ENCODE results near the gene VPS54. TPM values are rescaled to one million over a fixed set of nuclear protein-coding genes. Genes with fewer than 3 reads are reported as not detected.
A peak's percentile ranks its signal among the peaks of the same experiment; 100 is the strongest.
"Not testable (repeated sequence)": the region's sequence is repeated elsewhere in the genome, so short reads cannot be mapped to it uniquely, and the experiment has no call there.

The VPS54 gene
- total RNA-seq, 1 experiment from 2014 or later: 14.8 TPM

DNA sequence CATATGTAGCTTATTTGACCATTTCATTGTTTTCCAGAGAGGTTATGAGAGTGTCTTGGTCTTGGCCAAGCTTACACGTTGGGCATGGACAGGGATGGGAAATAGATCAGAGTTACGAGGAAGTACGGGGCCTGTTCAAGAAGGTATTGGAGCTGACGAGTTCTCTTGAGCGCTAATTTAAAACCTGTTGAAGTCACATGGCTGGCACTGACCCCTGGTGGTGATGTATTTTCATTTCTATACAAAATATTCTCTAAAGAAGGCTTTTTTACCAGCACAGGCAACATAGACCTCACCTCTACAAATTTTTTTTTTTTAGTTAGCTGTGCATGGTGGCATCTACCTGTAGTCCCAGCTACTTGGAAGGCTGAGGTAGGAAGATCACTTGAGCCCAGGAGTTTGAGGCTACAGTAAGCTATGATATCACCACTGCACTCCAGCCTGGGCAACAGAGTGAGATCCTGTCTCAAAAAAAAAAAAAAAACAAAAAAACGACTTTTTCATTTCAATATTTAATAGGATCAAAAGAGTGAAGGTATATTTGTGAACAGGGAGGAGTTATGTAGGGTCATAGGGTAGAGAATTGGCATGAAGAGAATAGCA, 157.9 kb downstream of the VPS54 start:
- in situ Hi-C loops (cut with HindIII; ENCODE audit: low pct_unique_long_range_greater_than_20kb, low sequenced_read_pairs): no loop called here
- DNase-seq (ENCODE audit: low read depth): peak; percentile 13

GRCh38 chr2:63858291-63858690, 160.9 kb downstream of the VPS54 start:
- in situ Hi-C loops (cut with HindIII; ENCODE audit: low pct_unique_long_range_greater_than_20kb, low sequenced_read_pairs): no loop called here
- DNase-seq (ENCODE audit: low read depth): no peak

- no peak for DNase-seq (ENCODE audit: low read depth)
Observed at GRCh38 chr2:63856303-63856603, 163.0 kb downstream of the VPS54 start.

DNA sequence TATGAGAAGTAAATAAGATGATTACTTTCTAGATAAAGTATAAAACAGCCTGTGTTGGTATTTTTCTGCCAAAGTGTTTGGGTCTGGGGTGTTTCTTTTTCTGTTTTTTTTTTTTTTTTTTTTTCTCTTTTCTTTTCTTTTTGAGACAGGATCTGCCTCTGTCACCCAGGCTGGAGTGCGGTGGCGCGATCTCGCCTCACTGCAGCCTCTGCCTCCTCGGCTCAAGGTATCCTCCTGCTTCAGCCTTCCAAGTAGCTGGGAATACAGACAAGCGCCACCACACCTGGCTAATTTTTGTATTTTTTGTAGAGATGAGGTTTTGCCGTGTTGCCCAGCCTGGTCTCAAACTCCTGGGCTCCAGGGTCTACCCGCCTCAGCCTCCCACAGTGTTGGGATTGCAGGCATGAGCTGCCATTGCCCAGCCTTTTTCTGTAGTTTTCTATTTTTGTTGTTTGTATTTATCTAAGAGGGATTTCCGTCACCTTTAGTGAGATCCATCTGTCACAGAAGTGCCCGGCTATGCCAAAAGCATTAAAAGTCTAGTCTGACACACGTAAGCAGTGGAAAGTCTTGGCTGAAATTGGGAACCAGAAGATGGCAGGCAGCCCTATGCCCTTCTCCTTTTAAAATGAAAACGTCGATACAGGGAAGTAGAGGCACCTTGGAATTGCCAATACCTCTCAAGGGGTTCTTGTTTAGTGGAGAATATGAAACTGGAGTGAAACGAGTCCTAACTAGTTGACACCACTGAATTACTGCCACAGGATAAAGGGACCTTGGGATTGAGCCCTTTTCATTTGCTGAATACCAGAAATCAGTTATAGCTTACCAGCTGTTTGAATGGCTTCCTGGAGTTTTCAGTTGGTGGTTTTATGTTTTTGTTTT, 163.6 kb downstream of the VPS54 start:
- no peak for DNase-seq (ENCODE audit: low read depth)
- in situ Hi-C loops (cut with HindIII; ENCODE audit: low pct_unique_long_range_greater_than_20kb, low sequenced_read_pairs): no loop called here

More at GRCh38 chr2:63856303-63856603, 163.0 kb downstream of the VPS54 start:
- in situ Hi-C loops (cut with HindIII; ENCODE audit: low pct_unique_long_range_greater_than_20kb, low sequenced_read_pairs): no loop called here

DNA sequence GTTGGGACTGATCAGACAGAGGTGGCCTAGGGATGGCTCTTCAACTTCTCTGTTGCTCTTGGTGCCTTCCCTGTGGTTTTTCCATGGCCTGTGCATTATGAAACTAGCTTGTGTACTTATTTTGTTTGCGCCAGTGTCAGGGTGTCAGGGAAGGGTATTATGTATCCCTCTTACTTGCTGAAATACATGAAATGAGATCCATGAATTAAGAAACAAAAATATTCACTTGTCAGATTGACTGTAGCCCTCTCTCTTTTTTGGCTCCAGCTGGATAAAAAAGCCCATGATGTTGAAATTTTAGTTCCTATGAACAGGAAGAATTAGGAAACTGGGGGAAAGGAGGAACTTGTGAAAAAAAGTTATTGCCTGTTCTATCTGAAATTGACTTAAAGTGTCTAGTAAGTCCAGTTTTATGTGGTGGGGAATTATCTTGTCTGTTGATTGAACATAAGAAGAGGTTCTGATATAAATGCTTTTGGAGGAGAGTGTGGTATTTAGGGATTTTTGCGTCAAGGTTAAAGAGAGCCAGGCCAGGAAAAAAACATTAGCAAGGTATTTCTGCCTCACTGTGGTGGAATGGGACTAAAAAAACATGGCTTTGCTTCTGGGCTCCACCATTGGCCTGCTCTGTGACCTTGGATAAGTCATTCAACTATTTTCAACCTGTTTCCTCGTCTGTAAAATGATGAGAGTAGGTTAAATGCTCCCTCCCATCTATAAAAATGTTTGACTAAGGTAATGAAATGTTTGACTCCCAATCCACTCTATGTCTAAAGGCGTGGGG, 165.5 kb downstream of the VPS54 start:
- no peak for DNase-seq (ENCODE audit: low read depth)
- in situ Hi-C loops (cut with HindIII; ENCODE audit: low pct_unique_long_range_greater_than_20kb, low sequenced_read_pairs): no loop called here

DNA sequence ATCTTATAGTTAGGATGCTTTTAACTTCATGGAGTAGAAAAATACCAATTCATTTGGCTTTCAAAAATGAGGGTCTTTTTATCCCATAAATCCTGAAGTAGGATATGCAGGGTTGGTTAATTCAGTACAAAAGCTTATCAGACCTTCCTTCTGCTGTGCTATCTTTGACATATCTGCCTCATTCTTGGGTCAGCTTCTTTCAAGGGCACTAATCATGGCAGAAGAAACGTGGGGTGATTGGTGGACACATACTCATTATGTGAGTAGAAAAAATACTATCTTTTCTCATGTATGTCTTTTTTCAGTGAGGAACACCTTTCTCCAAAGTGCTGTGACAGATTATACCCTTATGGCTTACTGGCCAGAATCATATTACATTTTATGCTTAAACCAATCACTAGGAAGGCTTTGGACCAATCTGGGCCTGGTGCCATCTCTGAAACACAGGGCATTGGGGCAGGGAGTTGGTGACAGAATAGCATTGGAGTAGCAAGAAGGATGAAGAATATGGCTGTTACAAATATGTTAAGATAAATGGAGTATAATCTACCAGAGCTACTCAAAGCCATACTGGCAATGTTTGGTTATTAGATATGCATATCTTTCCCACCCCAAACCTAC, 167.4 kb downstream of the VPS54 start:
- in situ Hi-C loops (cut with HindIII; ENCODE audit: low pct_unique_long_range_greater_than_20kb, low sequenced_read_pairs): no loop called here
- no peak for DNase-seq (ENCODE audit: low read depth)

DNA sequence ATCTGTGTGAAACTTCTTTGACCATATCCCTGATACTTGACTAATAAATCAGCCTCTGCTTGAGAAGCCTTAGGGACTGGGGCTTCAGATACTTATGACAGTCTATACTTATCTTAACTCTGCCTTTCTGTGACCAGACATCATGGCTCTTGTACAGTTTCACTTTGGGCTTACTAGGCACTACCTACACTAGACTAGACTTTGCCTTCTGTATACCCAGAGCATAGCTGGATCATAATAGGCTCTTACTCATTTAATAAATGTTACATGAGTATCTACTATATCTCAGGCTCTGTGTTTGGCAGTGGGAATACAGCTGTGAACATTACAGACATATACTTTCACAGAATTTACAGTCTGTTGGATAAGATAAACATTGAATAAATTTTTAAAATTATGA, 168.6 kb downstream of the VPS54 start:
- in situ Hi-C loops (cut with HindIII; ENCODE audit: low pct_unique_long_range_greater_than_20kb, low sequenced_read_pairs): no loop called here
- no peak for DNase-seq (ENCODE audit: low read depth)

DNA sequence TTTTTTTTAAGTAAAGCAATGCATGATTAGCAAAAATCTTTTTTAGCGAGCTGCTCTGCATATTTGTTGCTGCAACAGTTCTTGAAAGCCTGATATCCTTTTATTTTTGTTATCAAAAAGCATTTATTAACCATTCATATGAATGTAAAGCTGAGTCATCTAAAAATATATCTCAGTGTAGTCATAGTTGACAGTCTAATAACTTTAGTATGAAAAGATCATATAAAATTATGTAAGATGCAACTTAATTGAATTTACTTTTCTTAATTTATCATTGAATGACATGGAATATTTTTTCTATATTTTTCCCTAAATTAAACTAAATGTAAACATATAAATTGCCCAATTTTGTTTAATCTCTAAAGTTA, 169.0 kb downstream of the VPS54 start:
- in situ Hi-C loops (cut with HindIII; ENCODE audit: low pct_unique_long_range_greater_than_20kb, low sequenced_read_pairs): no loop called here

GRCh38 chr2:63849381-63850203, 169.6 kb downstream of the VPS54 start:
- no peak for DNase-seq (ENCODE audit: low read depth)
- in situ Hi-C loops (cut with HindIII; ENCODE audit: low pct_unique_long_range_greater_than_20kb, low sequenced_read_pairs): no loop called here

More for the DNA sequence above, 169.0 kb downstream of the VPS54 start:
- no peak for DNase-seq (ENCODE audit: low read depth)

DNA sequence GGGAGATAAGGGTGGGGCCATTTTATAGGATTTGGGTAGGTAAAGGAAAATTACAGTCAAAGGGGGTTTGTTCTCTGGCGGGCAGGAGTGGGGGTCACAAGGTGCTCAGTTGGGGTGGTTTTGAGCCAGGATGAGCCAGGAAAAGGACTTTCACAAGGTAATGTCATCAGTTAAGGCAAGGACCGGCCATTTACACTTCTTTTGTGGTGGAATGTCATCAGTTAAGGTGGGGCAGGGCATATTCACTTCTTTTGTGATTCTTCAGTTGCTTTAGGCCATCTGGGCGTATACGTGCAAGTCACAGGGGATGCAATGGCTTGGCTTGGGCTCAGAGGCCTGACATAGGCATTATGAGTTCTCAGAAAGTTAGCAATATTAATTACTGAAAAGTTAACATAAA, 171.7 kb downstream of the VPS54 start:
- DNase-seq (ENCODE audit: low read depth); in situ Hi-C loops (cut with HindIII; ENCODE audit: low pct_unique_long_range_greater_than_20kb, low sequenced_read_pairs): not testable (repeated sequence)

GRCh38 chr2:63846487-63846886, 172.7 kb downstream of the VPS54 start:
- in situ Hi-C loops (cut with HindIII; ENCODE audit: low pct_unique_long_range_greater_than_20kb, low sequenced_read_pairs): no loop called here
- no peak for DNase-seq (ENCODE audit: low read depth)

GRCh38 chr2:63845866-63846265, 173.4 kb downstream of the VPS54 start:
- DNase-seq (ENCODE audit: low read depth): no peak
- in situ Hi-C loops (cut with HindIII; ENCODE audit: low pct_unique_long_range_greater_than_20kb, low sequenced_read_pairs): no loop called here

GRCh38 chr2:63844616-63845015, 174.6 kb downstream of the VPS54 start:
- in situ Hi-C loops (cut with HindIII; ENCODE audit: low pct_unique_long_range_greater_than_20kb, low sequenced_read_pairs): no loop called here
- no peak for DNase-seq (ENCODE audit: low read depth)

DNA sequence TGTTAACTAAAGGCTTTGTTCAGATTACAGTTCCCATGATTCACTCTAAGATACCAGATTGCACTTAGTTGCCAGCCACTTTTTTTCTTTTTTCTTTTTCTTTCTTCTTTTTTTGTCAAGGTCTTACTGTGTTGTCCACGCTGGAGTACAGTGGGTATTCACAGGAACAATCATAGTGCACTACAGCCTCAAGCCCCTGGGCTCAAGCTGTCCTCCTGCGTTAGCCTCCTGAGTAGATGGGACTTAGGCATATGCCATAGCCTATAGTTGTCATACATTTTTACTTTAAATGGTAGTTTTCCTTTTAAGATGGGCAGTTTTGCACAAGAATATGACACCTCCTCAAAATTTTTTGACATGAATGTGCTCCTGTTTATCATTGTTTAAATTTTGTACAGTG, 175.4 kb downstream of the VPS54 start:
- in situ Hi-C loops (cut with HindIII; ENCODE audit: low pct_unique_long_range_greater_than_20kb, low sequenced_read_pairs): no loop called here

GRCh38 chr2:63843093-63843492, 176.1 kb downstream of the VPS54 start:
- in situ Hi-C loops (cut with HindIII; ENCODE audit: low pct_unique_long_range_greater_than_20kb, low sequenced_read_pairs): no loop called here
- DNase-seq (ENCODE audit: low read depth): no peak

More for the DNA sequence above, 175.4 kb downstream of the VPS54 start:
- DNase-seq (ENCODE audit: low read depth): no peak

DNA sequence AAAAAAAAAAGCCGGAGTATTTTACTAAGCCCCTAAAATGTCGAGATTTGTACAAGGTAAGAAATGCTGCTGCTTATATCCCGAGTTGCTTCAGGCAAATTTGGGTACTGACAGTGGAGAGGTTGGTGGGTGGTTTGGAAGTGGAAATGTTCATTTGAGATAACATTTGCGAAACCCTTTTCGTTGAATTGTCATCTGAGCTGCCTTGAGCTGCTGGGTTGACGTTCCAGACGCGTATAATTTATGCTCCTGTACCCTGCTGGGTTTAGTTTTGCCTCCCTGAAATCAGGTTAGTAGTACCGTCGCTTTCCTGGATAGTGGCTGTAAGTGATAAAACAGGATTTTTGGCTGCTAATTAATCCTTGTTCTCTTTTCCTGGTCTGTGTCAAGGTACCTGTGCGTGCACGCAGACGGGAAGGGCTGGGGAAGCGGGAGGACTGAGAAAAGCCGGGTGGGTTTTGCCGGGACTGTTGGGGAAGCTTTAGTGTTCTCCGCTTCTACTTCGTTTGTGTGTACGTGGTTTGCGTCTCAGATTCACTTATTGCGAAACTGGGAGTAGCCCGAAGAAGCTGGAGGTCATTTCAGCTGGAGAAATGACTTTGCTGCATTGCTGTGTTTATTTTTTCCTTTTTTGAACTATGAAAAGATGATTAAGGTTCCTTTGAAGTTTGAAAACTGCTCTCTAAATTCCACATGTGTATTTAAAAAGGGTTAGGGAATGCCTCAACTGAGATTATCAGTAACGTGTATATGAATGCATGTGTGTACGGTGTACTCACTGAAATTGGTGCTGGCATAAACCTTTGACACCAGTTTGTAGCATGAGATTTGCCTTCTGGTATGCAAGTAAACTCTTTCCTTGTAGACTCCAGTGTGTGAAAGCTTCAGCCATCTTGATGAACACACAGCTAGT, 176.8 kb downstream of the VPS54 start:
- in situ Hi-C loops (cut with HindIII; ENCODE audit: low pct_unique_long_range_greater_than_20kb, low sequenced_read_pairs): no loop called here
- peak; percentile 42 for DNase-seq (ENCODE audit: low read depth)
